Adrenal gland (tissue), 19 donors: Measurements from ENCODE around the gene AP3M1. TPM values are rescaled to one million over a fixed set of nuclear protein-coding genes. Genes with fewer than 3 reads are reported as not detected.

Source experiments
- DNase-seq, 7 donors: peaks; one replicate each; pipeline ENCODE4 v3.0.0-alpha.2; 2019 to 2020
- H3K27ac ChIP-seq, 5 donors: fragments of 200-600 bp; sonication (generic) in 4 of 5; 1 replicate in 3 of 5; 2 replicates in 2 of 5; pipeline versions ENCODE4 v1.5.1 to v1.8.0; 2016 to 2020; ENCODE audit warnings: mild to moderate bottlenecking in 1 of 5
- H3K27me3 ChIP-seq: fragments of 200-600 bp; 2 replicates; pipeline ENCODE4 v1.8.0; 2021
- H3K36me3 ChIP-seq, 2 donors: fragments of 200-600 bp; replicated peaks in 1 of 2; 1 replicate in 1 of 2; 2 replicates in 1 of 2; pipeline versions ENCODE4 v1.5.1 to v1.8.0; 2018 to 2022
- H3K4me1 ChIP-seq, 2 donors: fragments of 200-600 bp; replicated peaks in 1 of 2; 1 replicate in 1 of 2; 2 replicates in 1 of 2; pipeline versions ENCODE4 v1.5.1 to v1.8.0; 2018 to 2021
- H3K4me3 ChIP-seq, 4 donors: fragments of 200-600 bp; sonication (generic) in 3 of 4; one replicate each; pipeline ENCODE4 v1.5.1; 2016 to 2018
- H3K9me3 ChIP-seq, 3 donors: fragments of 200-600 bp; sonication (generic) in 1 of 3; replicated peaks in 1 of 3; 1 replicate in 2 of 3; 2 replicates in 1 of 3; pipeline versions ENCODE4 v1.5.1 to v1.8.0; 2016 to 2021
- CTCF ChIP-seq, 6 experiments: fragments of 450-650 bp in 4 of 6; fragments of 200-600 bp in 2 of 6; sonication (generic) in 1 of 6; IDR thresholded peaks; 1 replicate in 5 of 6; 2 replicates in 1 of 6; pipeline versions ENCODE4 v1.5.1 to v1.8.0; 2016 to 2021; ENCODE audit warnings: antibody characterized with exemption in 6 of 6, mild to moderate bottlenecking in 2 of 6, moderate library complexity in 1 of 6
- POLR2A ChIP-seq, 2 donors: fragments of 450-650 bp; IDR thresholded peaks; one replicate each; pipeline ENCODE4 v1.6.1; 2017; ENCODE audit warnings: antibody characterized with exemption in 2 of 2, mild to moderate bottlenecking in 2 of 2, moderate library complexity in 1 of 2
- WGBS, 4 donors: extraction: QIAGEN DNeasy Blood & Tissue Kit in 2 of 4; methylation state at CpG; one replicate each; pipeline versions ENCODE4 v1.1.5 to v1.1.7; 2013 to 2017; 5-methylcytosine and 5-hydroxymethylcytosine counted together
- intact Hi-C, 2 donors: fragments of 100-400 bp; cut with DNase I; formaldehyde crosslinking; loops; one replicate each; pipeline versions ENCODE4 v1.14.1 to v1.15.0; 2022 to 2023
- long read RNA-seq, 10 donors: library from polyadenylated mRNA in 3 of 10; unstranded in 2 of 10; stranded (forward) in 1 of 10; transcript quantifications; one replicate each; pipeline ENCODE4 v2.0.0 and lab custom pipeline, GENCODE V29; 2021 to 2026
- polyA plus RNA-seq, 3 donors: library from polyadenylated mRNA; stranded (reverse); fragments of 200-250 nt in 2 of 3; fragments of 350-450 nt in 1 of 3; fragmentation: Illumina TruSeq in 1 of 3; extraction: RNeasy Lipid Tissue Mini Kit (QIAGEN cat#74804) in 1 of 3; gene quantifications; one replicate each; pipeline ENCODE4 v1.2.3, GENCODE V29; 2013 to 2014
- total RNA-seq, 9 donors: library from RNA; depleted of rRNA in 4 of 9; stranded (reverse); fragments of >200 nt in 4 of 9; fragments of 120-200 nt in 1 of 9; fragmentation: NEBNext Ultra II Directional in 1 of 9; extraction: Animal tissue kit (Norgen Biotek cat#: 25700) in 1 of 9; gene quantifications; one replicate each; pipeline versions ENCODE4 v1.1.0 to v1.2.4, GENCODE V29; 2013 to 2023
- donor health status: healthy with polysubstance abuse.
- donor health status: Bipolar disorder and iron deficiency.
- donor health status: DM: yes; HTN: yes; CAD: no.
- donor health status: DM: no; HTN: no; CAD: no.
- donor health status: DM: no; HTN: no; CAD: no.
- donor health status: DM: yes; HTN: yes; CAD: no.

Gene AP3M1
- total RNA-seq (10 to 100 TPM; 28.1 to 56.8 (median 39.3) TPM), polyA plus RNA-seq (10 to 100 TPM in 1 of 3 donors, 1 to 10 TPM in 2; 6.1 to 79.7 (median 7.7) TPM)
- long read RNA-seq, donor 1, full-length matches to known transcripts, result 18 of 18 reads
- long read RNA-seq, donor 1, partial matches to known transcripts, result 0 of 18 reads
- long read RNA-seq, donor 1, other reads (novel, unspliced or antisense), result 0 of 18 reads
- long read RNA-seq, donor 2, full-length matches to known transcripts, result 9 of 9 reads
- long read RNA-seq, donor 2, partial matches to known transcripts, result 0 of 9 reads
- long read RNA-seq, donor 2, other reads (novel, unspliced or antisense), result 0 of 9 reads
- long read RNA-seq, donor 3, full-length matches to known transcripts, result 11 of 11 reads
- long read RNA-seq, donor 3, partial matches to known transcripts, result 0 of 11 reads
- long read RNA-seq, donor 3, other reads (novel, unspliced or antisense), result 0 of 11 reads
- long read RNA-seq, donor 4, full-length matches to known transcripts, result 15 of 20 reads
- long read RNA-seq, donor 4, partial matches to known transcripts, result 1 of 20 reads
- long read RNA-seq, donor 4, other reads (novel, unspliced or antisense), result 4 of 20 reads
- long read RNA-seq, donor 5, full-length matches to known transcripts, result 64 of 75 reads
- long read RNA-seq, donor 5, partial matches to known transcripts, result 1 of 75 reads
- long read RNA-seq, donor 5, other reads (novel, unspliced or antisense), result 10 of 75 reads
- long read RNA-seq, donor 6, full-length matches to known transcripts, result 6 of 10 reads
- long read RNA-seq, donor 6, partial matches to known transcripts, result 1 of 10 reads
- long read RNA-seq, donor 6, other reads (novel, unspliced or antisense), result 3 of 10 reads
- long read RNA-seq, donor 7, full-length matches to known transcripts, result 8 of 8 reads
- long read RNA-seq, donor 7, partial matches to known transcripts, result 0 of 8 reads
- long read RNA-seq, donor 7, other reads (novel, unspliced or antisense), result 0 of 8 reads
- long read RNA-seq, donor 8, full-length matches to known transcripts, result 12 of 12 reads
- long read RNA-seq, donor 8, partial matches to known transcripts, result 0 of 12 reads
- long read RNA-seq, donor 8, other reads (novel, unspliced or antisense), result 0 of 12 reads
- long read RNA-seq, donor 9, full-length matches to known transcripts, result 16 of 16 reads
- long read RNA-seq, donor 9, partial matches to known transcripts, result 0 of 16 reads
- long read RNA-seq, donor 9, other reads (novel, unspliced or antisense), result 0 of 16 reads
- long read RNA-seq, donor 10, full-length matches to known transcripts, result 9 of 9 reads
- long read RNA-seq, donor 10, partial matches to known transcripts, result 0 of 9 reads
- long read RNA-seq, donor 10, other reads (novel, unspliced or antisense), result 0 of 9 reads

- TF ChIP-seq CTCF (IDR thresholded peaks at IDR 0.05) (no peak), POLR2A (IDR thresholded peaks at IDR 0.05) (no peak)
- H3K4me1 ChIP-seq, result peaks cover 18 to 39% of the 10 kb centered on the region in 2 donors
- DNase-seq, result peak; percentile 81 to 92 (median 86)
- peak within 1 kb of the TSS; percentile 79 to 92 (median 87) for H3K27ac ChIP-seq
- no peaks in the 10 kb centered on the region for H3K9me3 ChIP-seq
- peak within 1 kb of the TSS; percentile 48 to 96 (median 82) for H3K4me3 ChIP-seq
- no peaks in the 10 kb centered on the region for H3K27me3 ChIP-seq
- H3K36me3 ChIP-seq, result no peaks in the 10 kb centered on the region
- intact Hi-C loops, result loop anchor here in 1 of 2 donors (2.0 kb wide), 1 partner anchor 26 kb away; no protein-coding TSS in a partner anchor
- WGBS, 4 donors, result 0 to 2% (median 0%) methylated on average over 18 to 32 of the region's 32 CpGs
Observed at GRCh38 chr10:74150204-74150989, at the start of gene AP3M1. AP3M1 (minus strand) TSS chr10:74150828; CDS start chr10:74138379, 12,449 bp downstream.

- H3K4me1 ChIP-seq, result no peaks in the 10 kb centered on the region
- DNase-seq, result no peak
- H3K36me3 ChIP-seq, result no peaks in the 10 kb centered on the region
- no peak overlapping the region for H3K4me3 ChIP-seq
- H3K9me3 ChIP-seq, result no peaks in the 10 kb centered on the region
- intact Hi-C loops, result no loop called here
- no peak overlapping the region for H3K27ac ChIP-seq
- H3K27me3 ChIP-seq, result no peaks in the 10 kb centered on the region
- no peak for TF ChIP-seq CTCF (IDR thresholded peaks at IDR 0.05)
- no peak for TF ChIP-seq POLR2A (IDR thresholded peaks at IDR 0.05)
- WGBS, 4 donors, result 95 to 98% (median 96%) methylated on average over 4 of the region's 4 CpGs
Observed at GRCh38 chr10:74199315-74199714, 48.7 kb upstream of the AP3M1 start.

GRCh38 chr10:74194999-74195398 lies 44.4 kb upstream of the AP3M1 start:
- WGBS, 4 donors, result 85 to 89% (median 87%) methylated on average over 3 of the region's 3 CpGs
- intact Hi-C loops, result no loop called here
- TF ChIP-seq CTCF (IDR thresholded peaks at IDR 0.05) (no peak), POLR2A (IDR thresholded peaks at IDR 0.05) (no peak)
- H3K27me3 ChIP-seq, result no peaks in the 10 kb centered on the region
- no peak for DNase-seq
- H3K4me3 ChIP-seq, result no peak overlapping the region
- no peaks in the 10 kb centered on the region for H3K36me3 ChIP-seq
- H3K27ac ChIP-seq, result no peak overlapping the region
- peaks cover 0 to 8% of the 10 kb centered on the region in 2 donors for H3K4me1 ChIP-seq
- H3K9me3 ChIP-seq, result no peaks in the 10 kb centered on the region
